ENCODE measurements around the gene RASSF5. TPM values are rescaled to one million over a fixed set of nuclear protein-coding genes. Genes with fewer than 3 reads are reported as not detected.

Gene RASSF5
- total RNA-seq, 1 experiment from 2014 or later, result 1.3 TPM

GRCh38 chr1:206538086-206538770, 30.9 kb downstream of the RASSF5 start:
- H3K27me3 ChIP-seq (replicated peaks; ENCODE audit: control insufficient read depth, insufficient read depth, low read length), result no peaks in the 10 kb centered on the region; the same call in 1 of the 2 replicates
- CTCF ChIA-PET, result no interaction called here
- POLR2A ChIA-PET, result no interaction called here
- no peaks in the 10 kb centered on the region for H3K9me3 Mint-ChIP-seq (ENCODE audit: unreplicated experiment)
- no peaks in the 10 kb centered on the region for H3K4me1 ChIP-seq
- no peak overlapping the region for H3K27ac Mint-ChIP-seq (ENCODE audit: unreplicated experiment)
- DNase-seq, result no peak
- TF ChIP-seq CTCF (IDR thresholded peaks at IDR 0.05; ENCODE audit: insufficient read depth in 1 of 2, low read depth in 1 of 2, low read length in 1 of 2, severe bottlenecking in 1 of 2, unreplicated experiment in 1 of 2), result no peak
- H3K4me3 ChIP-seq (ENCODE audit: low read depth, low read length), result no peak overlapping the region
- H3K4me3 Mint-ChIP-seq (ENCODE audit: unreplicated experiment), result no peak overlapping the region
- H3K9me3 ChIP-seq, result no peaks in the 10 kb centered on the region
- H3K4me1 Mint-ChIP-seq (ENCODE audit: low read depth, unreplicated experiment), result no peaks in the 10 kb centered on the region
- no peaks in the 10 kb centered on the region for H3K36me3 ChIP-seq (ENCODE audit: control insufficient read depth, insufficient read depth, low read length)
- intact Hi-C loops (cut with micrococcal nuclease; ENCODE audit: unreplicated experiment), result no loop called here
- H3K36me3 Mint-ChIP-seq (ENCODE audit: insufficient read depth, unreplicated experiment), result no peaks in the 10 kb centered on the region
- H3K27me3 Mint-ChIP-seq (ENCODE audit: insufficient read depth, unreplicated experiment), result peaks cover 3% of the 10 kb centered on the region
- no TSS peak for BruUV-seq (replicated peaks)

DNA sequence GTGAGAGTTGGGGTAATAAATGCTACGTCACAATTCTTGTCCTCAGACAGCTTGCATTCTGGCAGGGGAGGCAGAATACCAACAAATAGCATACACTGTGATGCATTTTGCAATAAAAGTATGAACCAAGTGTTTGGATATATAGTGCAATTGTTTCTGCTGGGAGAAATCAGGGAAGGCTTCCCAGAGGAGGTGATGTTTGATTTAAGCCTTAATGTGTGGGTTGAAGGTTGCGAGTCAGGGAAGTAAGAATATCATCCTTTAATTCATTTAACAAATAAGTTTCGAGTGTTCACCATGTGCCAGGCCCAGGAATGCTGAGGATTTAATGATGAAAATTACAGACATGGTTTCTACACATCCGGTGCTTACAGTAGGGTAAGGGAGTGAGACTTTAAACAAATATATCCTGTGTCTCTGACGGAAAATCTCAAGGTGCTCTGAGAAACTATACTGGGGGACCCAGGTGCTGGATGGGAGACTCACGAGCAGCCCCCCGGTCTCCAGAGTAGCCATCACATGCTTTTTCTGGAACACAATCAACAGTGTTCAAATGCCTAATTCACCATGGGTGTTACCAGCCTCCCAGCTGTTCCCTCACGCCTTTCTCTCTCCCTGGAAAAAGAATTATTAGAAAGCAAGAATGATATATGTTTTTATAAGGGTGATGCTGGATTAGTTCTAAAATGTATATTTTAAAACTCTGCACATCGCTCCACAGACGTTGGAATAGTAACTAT, 31.7 kb downstream of the RASSF5 start:
- Histone ChIP-seq H3K9me3 (no peaks in the 10 kb centered on the region), H3K27me3 (replicated peaks; ENCODE audit: control insufficient read depth, insufficient read depth, low read length) (no peaks in the 10 kb centered on the region; the same call in 1 of the 2 replicates), H3K36me3 (ENCODE audit: control insufficient read depth, insufficient read depth, low read length) (no peaks in the 10 kb centered on the region), H3K4me1 (no peaks in the 10 kb centered on the region), H3K4me3 (ENCODE audit: low read depth, low read length) (no peak overlapping the region)
- Mint-ChIP-seq H3K9me3 (ENCODE audit: unreplicated experiment) (no peaks in the 10 kb centered on the region), H3K4me1 (ENCODE audit: low read depth, unreplicated experiment) (no peaks in the 10 kb centered on the region), H3K27me3 (ENCODE audit: insufficient read depth, unreplicated experiment) (peaks cover 3% of the 10 kb centered on the region), H3K4me3 (ENCODE audit: unreplicated experiment) (no peak overlapping the region), H3K27ac (ENCODE audit: unreplicated experiment) (no peak overlapping the region), H3K36me3 (ENCODE audit: insufficient read depth, unreplicated experiment) (no peaks in the 10 kb centered on the region)
- intact Hi-C loops (cut with micrococcal nuclease; ENCODE audit: unreplicated experiment), result no loop called here
- no TSS peak for BruUV-seq (replicated peaks)
- no peak for TF ChIP-seq CTCF (IDR thresholded peaks at IDR 0.05; ENCODE audit: insufficient read depth in 1 of 2, low read depth in 1 of 2, low read length in 1 of 2, severe bottlenecking in 1 of 2, unreplicated experiment in 1 of 2)
- ChIA-PET POLR2A (no interaction called here), CTCF (no interaction called here)
- DNase-seq, result no peak

DNA sequence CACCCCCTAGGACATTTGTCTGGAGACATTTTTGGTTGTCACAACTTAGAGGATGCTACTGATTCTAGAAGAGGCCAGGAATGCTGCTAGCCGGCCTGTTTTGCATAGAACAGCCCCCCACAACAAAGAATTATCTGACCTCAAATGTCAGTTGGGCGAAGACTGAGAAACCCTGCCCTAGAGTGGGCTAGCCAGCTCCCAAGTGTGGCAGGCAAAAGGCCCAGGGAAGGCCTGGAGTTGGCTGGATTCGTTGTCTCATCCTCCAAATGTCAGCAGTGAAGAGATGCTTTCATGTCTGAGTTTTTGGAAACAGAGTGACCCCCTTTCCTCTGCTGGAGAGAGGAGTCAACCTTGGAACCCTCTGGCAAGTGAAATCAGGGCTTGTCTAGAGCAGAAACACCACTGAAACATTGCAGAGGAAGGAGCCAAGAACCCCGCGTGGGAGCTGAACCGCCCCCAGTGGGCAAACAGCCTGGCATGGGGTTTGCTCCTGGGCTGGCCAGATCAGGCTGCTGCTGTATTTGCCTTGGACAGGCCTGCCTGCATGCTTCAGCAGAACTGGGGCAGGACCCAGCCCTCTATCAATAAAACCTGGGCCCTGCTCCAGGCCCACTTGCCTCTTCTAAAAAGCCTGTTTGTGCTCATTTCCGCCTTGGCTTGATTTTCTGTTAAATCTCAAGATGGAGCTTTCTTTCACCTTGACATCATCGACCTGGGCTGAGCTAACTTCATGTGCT, 32.9 kb downstream of the RASSF5 start:
- no peak overlapping the region for H3K4me3 Mint-ChIP-seq (ENCODE audit: unreplicated experiment)
- Histone ChIP-seq H3K4me1 (no peaks in the 10 kb centered on the region), H3K27me3 (replicated peaks; ENCODE audit: control insufficient read depth, insufficient read depth, low read length) (no peaks in the 10 kb centered on the region; the same call in 1 of the 2 replicates), H3K9me3 (no peaks in the 10 kb centered on the region), H3K4me3 (ENCODE audit: low read depth, low read length) (no peak overlapping the region), H3K36me3 (ENCODE audit: control insufficient read depth, insufficient read depth, low read length) (no peaks in the 10 kb centered on the region)
- TF ChIP-seq CTCF (IDR thresholded peaks at IDR 0.05; ENCODE audit: insufficient read depth in 1 of 2, low read depth in 1 of 2, low read length in 1 of 2, severe bottlenecking in 1 of 2, unreplicated experiment in 1 of 2), result no peak
- no peaks in the 10 kb centered on the region for H3K4me1 Mint-ChIP-seq (ENCODE audit: low read depth, unreplicated experiment)
- intact Hi-C loops (cut with micrococcal nuclease; ENCODE audit: unreplicated experiment), result no loop called here
- no peaks in the 10 kb centered on the region for H3K9me3 Mint-ChIP-seq (ENCODE audit: unreplicated experiment)
- H3K27me3 Mint-ChIP-seq (ENCODE audit: insufficient read depth, unreplicated experiment), result peaks cover 3% of the 10 kb centered on the region
- no TSS peak for BruUV-seq (replicated peaks)
- ChIA-PET CTCF (interaction anchor here (0.9 kb wide), 1 partner anchor 44 kb away, joined by 4 read pairs; no protein-coding TSS in a partner anchor), POLR2A (no interaction called here)
- no peak for DNase-seq
- no peaks in the 10 kb centered on the region for H3K36me3 Mint-ChIP-seq (ENCODE audit: insufficient read depth, unreplicated experiment)
- no peak overlapping the region for H3K27ac Mint-ChIP-seq (ENCODE audit: unreplicated experiment)
